HG03575 (cell line): ENCODE measurements around the gene WASL.
"Not testable (repeated sequence)": the region's sequence is repeated elsewhere in the genome, so short reads cannot be mapped to it uniquely, and the experiment has no call there.

Experiments used
- ATAC-seq: cut with Tn5 transposase; IDR thresholded peaks from one replicate; pipeline ENCODE4 v1.9.1; 2021; ENCODE audit not compliant: unreplicated experiment, insufficient number of reproducible peaks, low FRiP score; ENCODE audit errors: extremely low read depth

WASL gene

GRCh38 chr7:123738808-123739207, 10.0 kb downstream of the WASL start:
- no peak for ATAC-seq

- no peak for ATAC-seq
These were observed 10.4 kb downstream of the WASL start for GRCh38 chr7:123738356-123738755.

- not testable (repeated sequence) for ATAC-seq
These were observed 11.6 kb downstream of the WASL start for GRCh38 chr7:123737168-123737674.

- no peak for ATAC-seq
These were observed 13.3 kb downstream of the WASL start for GRCh38 chr7:123735539-123735938.

GRCh38 chr7:123734498-123734897, 14.3 kb downstream of the WASL start:
- no peak for ATAC-seq

GRCh38 chr7:123732413-123733091, 16.3 kb downstream of the WASL start:
- ATAC-seq = no peak

GRCh38 chr7:123729218-123729578, 19.6 kb downstream of the WASL start:
- no peak for ATAC-seq

- ATAC-seq = no peak
These were observed 21.5 kb downstream of the WASL start for GRCh38 chr7:123727071-123727837.

GRCh38 chr7:123725586-123726171, 23.1 kb downstream of the WASL start:
- ATAC-seq = no peak

GRCh38 chr7:123724817-123725253, 24.0 kb downstream of the WASL start:
- no peak for ATAC-seq

GRCh38 chr7:123723913-123724312, 24.9 kb downstream of the WASL start:
- ATAC-seq = no peak

- not testable (repeated sequence) for ATAC-seq
These were observed 28.3 kb downstream of the WASL start for GRCh38 chr7:123720527-123720926.

- no peak for ATAC-seq
These were observed 29.5 kb downstream of the WASL start for GRCh38 chr7:123719197-123719721.

- no peak for ATAC-seq
These were observed 30.0 kb downstream of the WASL start for GRCh38 chr7:123718773-123719172.

GRCh38 chr7:123717689-123718088, 31.1 kb downstream of the WASL start:
- ATAC-seq = no peak

GRCh38 chr7:123716877-123717276, 31.9 kb downstream of the WASL start:
- ATAC-seq = no peak

GRCh38 chr7:123715799-123716198, 33.0 kb downstream of the WASL start:
- no peak for ATAC-seq

GRCh38 chr7:123715198-123715597, 33.6 kb downstream of the WASL start:
- no peak for ATAC-seq

- ATAC-seq = no peak
These were observed 34.3 kb downstream of the WASL start for GRCh38 chr7:123714296-123715080.
